Myometrial cell (primary cell): ENCODE results near the gene STARD10. TPM values are rescaled to one million over a fixed set of nuclear protein-coding genes. Genes with fewer than 3 reads are reported as not detected.

Source experiments
- total RNA-seq: library from RNA; depleted of rRNA; stranded (reverse); fragments of >200 nt; gene quantifications from 2 replicates; pipeline ENCODE4 v1.2.3, GENCODE V29; 2015

The STARD10 gene, protein sequence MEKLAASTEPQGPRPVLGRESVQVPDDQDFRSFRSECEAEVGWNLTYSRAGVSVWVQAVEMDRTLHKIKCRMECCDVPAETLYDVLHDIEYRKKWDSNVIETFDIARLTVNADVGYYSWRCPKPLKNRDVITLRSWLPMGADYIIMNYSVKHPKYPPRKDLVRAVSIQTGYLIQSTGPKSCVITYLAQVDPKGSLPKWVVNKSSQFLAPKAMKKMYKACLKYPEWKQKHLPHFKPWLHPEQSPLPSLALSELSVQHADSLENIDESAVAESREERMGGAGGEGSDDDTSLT
- 19.0 and 20.6 TPM in 2 replicates for total RNA-seq

DNA sequence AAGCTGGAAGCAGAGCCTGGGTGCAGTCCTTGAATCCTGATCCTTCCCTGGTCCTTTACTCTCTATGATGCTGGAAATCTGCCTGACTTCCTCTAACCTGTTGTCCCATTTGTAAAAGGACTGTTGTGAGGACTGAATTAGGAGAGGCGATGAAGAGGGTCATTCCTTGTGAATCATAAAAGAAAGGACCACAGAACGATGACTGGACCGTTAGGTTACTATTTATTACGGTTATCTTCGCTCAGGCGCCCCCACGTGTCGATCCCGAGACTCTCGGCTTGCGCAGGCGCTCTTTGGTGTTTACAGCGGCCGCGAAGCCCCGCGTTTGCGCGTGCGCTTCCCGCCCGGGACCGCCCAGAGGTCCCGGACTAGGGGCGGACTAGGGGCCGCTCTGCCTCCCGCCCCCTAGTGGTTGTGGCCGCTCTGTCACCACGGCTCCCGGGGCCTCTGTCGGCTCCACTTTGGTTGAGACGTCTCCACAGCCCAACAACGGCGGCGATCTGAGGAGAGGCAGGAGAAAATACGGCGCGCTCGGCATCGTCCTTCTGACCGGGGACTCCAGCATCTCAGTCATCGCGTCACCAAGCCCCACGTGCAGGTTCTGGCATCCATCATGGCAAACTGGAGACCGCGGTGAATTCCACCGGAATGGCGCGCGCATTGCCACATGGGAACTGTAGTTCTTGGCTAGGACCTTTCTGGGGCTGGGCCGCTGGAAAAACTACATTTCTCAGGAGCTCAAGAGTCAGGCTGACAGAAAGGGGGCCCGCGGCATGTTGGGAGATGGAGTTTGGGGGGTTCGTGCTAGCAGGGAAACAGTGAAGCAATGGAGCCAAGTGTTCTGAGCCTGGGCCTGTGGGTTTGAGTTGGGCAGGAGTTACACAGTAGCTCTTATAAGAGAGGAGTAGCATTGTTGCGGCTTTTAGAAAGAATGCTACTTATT lies at the start of gene STARD10:
Gene STARD10, minus strand, starts transcription at position 623 of the 943 bp plus-strand sequence. CDS start 12,866 bp downstream, outside the sequence.

DNA sequence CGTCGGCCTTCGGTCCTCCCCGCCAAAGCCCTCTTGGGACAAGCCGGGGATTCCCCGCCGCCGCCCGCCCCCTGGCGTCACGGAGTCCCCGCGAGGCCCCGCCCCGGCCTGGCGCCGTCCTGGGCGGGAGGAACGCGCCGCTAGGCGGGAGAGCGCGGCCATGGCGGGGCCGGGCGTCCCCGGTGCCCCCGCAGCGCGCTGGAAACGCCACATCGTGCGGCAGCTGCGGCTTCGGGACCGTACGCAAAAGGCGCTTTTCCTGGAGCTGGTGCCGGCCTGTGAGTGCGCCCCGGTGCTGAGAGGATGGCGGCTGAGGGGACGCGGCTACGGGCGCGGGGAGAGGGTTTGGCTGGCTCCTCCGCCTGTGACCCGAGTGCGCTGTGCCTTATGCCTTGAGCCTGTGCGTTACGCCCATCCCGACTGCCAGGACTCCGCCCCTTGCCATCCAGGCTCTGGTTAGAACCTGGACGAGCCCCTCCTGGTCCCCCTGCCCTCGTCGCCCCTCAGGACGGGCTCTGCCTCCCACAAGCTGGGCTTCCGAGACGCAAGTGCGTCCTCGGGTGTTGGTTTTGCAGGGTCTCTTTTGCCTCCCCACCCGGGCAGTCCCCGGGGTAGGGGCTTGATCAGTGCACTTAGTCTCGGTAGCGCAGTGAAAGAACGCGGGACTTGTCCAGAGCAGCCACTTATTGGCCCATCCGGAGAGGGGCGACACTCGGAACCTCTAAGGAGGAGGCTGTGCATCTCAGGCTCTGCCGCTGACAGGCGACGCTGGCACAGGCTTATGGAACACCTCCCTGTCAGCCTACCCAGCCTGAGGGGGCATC lies 20.7 kb upstream of the STARD10 start, which contains the start of gene ATG16L2:
Gene ATG16L2, plus strand, starts transcription at position 126 of the 824 bp plus-strand sequence. Its CDS starts 35 bp downstream, at position 161.

DNA sequence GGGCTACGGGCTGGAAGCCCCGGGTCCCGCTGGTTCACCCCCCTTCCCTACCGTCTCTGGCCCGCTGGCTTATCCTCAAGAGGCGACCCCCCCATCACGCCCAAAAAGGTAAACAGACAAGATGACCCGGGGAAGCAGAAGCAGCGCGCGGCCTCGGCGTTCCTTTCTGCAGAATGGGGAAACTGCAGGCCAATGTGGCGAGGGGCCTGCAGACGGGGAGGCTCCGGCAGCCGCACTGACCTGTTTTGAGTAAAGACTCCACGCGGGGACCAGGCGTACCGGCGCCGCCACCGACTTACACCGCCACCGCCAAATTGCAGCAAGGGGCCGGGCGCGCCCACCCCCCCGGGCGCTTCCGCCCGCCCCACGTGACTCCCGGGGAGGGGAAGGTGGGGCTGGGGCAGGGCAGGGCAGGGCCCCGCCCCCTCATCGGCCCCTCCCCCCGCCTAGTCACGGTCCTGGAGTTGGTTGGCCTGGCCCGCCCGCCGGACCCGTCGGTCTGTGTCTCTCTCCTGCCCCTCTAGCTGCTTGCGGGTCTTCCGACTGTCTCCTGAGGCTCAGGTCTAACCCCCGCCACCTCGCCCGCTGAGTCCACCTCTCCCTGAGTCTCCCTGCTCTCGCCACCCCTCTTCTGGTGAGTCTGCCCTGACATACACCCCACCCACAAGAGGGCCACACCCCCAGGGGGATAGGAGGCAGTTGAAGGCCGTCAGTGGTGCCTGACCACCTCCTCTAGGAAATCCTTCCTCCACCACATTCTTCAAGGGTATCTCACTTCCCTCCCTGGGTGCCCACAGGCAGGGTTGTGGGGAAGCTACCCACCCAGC lies 41.5 kb downstream of the STARD10 start, which contains the start of gene ARAP1:
Gene ARAP1, minus strand, starts transcription at position 321 of the 827 bp plus-strand sequence. CDS start 25,280 bp downstream, outside the sequence.

Other genes with a start within 250 kb of the STARD10 start
- gene PDE2A, start 119.6 kb downstream of the STARD10 start, total RNA-seq = 0.18 and 0.86 TPM in 2 replicates
- gene ARAP1, start 41.6 kb downstream of the STARD10 start, total RNA-seq = 70.7 and 106 TPM in 2 replicates
- gene ATG16L2, start 20.4 kb upstream of the STARD10 start, total RNA-seq = 12.4 and 12.7 TPM in 2 replicates